HEK293 (cell line): ENCODE measurements around the gene PTPRCAP.
A peak's percentile ranks its signal among the peaks of the same experiment; 100 is the strongest.

Experiments
- CTCF ChIA-PET: fragments of 350-600 bp; formaldehyde crosslinking; extraction: SDS; loops from one replicate; lab custom pipeline; 2021; ENCODE audit warnings: antibody characterized with exemption; lab: Yijun Ruan, JAX
- POLR2A ChIA-PET: fragments of 300-600 bp; formaldehyde crosslinking; extraction: SDS; loops from one replicate; lab custom pipeline; 2020; ENCODE audit warnings: antibody characterized with exemption, inconsistent platforms; lab: Yijun Ruan, JAX
- H3K27ac ChIP-seq: fragments of 200-500 bp; sonication (Bioruptor generic); 2 replicates; pipeline ENCODE4 v1.5.1; 2014; ENCODE audit warnings: low read depth, low read length, control low read depth, inconsistent platforms; ENCODE audit errors: extremely low read depth
- H3K36me3 ChIP-seq, 2 experiments: fragments of 200-500 bp in 1 of 2; sonication (Bioruptor generic) in 1 of 2; 1 replicate in 1 of 2; 2 replicates in 1 of 2; pipeline ENCODE4 v1.5.1; 2014 to 2017; ENCODE audit warnings: inconsistent platforms in 2 of 2, low read length in 2 of 2; ENCODE audit not compliant: control insufficient read depth in 2 of 2, insufficient read depth in 1 of 2
- H3K4me1 ChIP-seq: fragments of 200-500 bp; sonication (Bioruptor generic); 2 replicates; pipeline ENCODE4 v1.5.1; 2014; ENCODE audit warnings: mild to moderate bottlenecking, low read length, inconsistent platforms; ENCODE audit not compliant: control insufficient read depth, insufficient read depth
- H3K4me3 ChIP-seq: 2 replicates; pipeline ENCODE4 v1.5.1; 2011; ENCODE audit warnings: low read depth, mild to moderate bottlenecking, control low read depth, low read length, moderate library complexity
- H3K9me3 ChIP-seq: fragments of 200-500 bp; sonication (Bioruptor generic); 2 replicates; pipeline ENCODE4 v1.5.1; 2014; ENCODE audit warnings: low read depth, low read length, inconsistent platforms; ENCODE audit not compliant: control insufficient read depth, insufficient read depth
- GLI4 ChIP-seq: fragments of 450-650 bp; formaldehyde crosslinking; IDR thresholded peaks from 2 replicates; pipeline ENCODE4 v1.5.1; 2016; ENCODE audit warnings: missing biosample characterization, missing genetic modification characterization
- GLIS1 ChIP-seq: fragments of 450-650 bp; formaldehyde crosslinking; IDR thresholded peaks from 2 replicates; pipeline ENCODE4 v1.5.1; 2016; ENCODE audit warnings: missing biosample characterization, missing genetic modification characterization
- KLF16 ChIP-seq: fragments of 450-650 bp; formaldehyde crosslinking; IDR thresholded peaks from 2 replicates; pipeline ENCODE4 v1.5.1; 2017; ENCODE audit warnings: missing biosample characterization, missing genetic modification characterization
- KLF9 ChIP-seq: fragments of 450-650 bp; formaldehyde crosslinking; IDR thresholded peaks from 2 replicates; pipeline ENCODE4 v1.5.1; 2016; ENCODE audit warnings: missing biosample characterization, missing genetic modification characterization, low read depth
- ZBTB17 ChIP-seq: fragments of 450-650 bp; formaldehyde crosslinking; IDR thresholded peaks from 2 replicates; pipeline ENCODE4 v1.5.1; 2016; ENCODE audit warnings: missing biosample characterization, missing genetic modification characterization
- ZBTB44 ChIP-seq: fragments of 450-650 bp; IDR thresholded peaks from 2 replicates; pipeline ENCODE4 v1.5.1; 2018; ENCODE audit warnings: missing biosample characterization, mild to moderate bottlenecking, missing genetic modification characterization
- ZFHX2 ChIP-seq: fragments of 450-650 bp; formaldehyde crosslinking; conservative IDR thresholded peaks from 2 replicates; pipeline ENCODE4 v1.5.1; 2016; ENCODE audit warnings: missing biosample characterization, missing genetic modification characterization
- ZFP37 ChIP-seq: fragments of 450-650 bp; formaldehyde crosslinking; IDR thresholded peaks from 2 replicates; pipeline ENCODE4 v1.5.1; 2016; ENCODE audit warnings: missing biosample characterization, missing genetic modification characterization
- ZNF335 ChIP-seq: fragments of 450-650 bp; formaldehyde crosslinking; conservative IDR thresholded peaks from 2 replicates; pipeline ENCODE4 v1.5.1; 2016; ENCODE audit warnings: missing biosample characterization, missing genetic modification characterization
- ZNF423 ChIP-seq: fragments of 450-650 bp; formaldehyde crosslinking; IDR thresholded peaks from 2 replicates; pipeline ENCODE4 v1.5.1; 2016; ENCODE audit warnings: missing biosample characterization, missing genetic modification characterization
- ZNF510 ChIP-seq: fragments of 450-650 bp; formaldehyde crosslinking; IDR thresholded peaks from 2 replicates; pipeline ENCODE4 v1.5.1; 2018; ENCODE audit warnings: mild to moderate bottlenecking, missing genetic modification characterization, missing biosample characterization; ENCODE audit not compliant: insufficient replicate concordance
- ZNF610 ChIP-seq: fragments of 450-650 bp; formaldehyde crosslinking; IDR thresholded peaks from 2 replicates; pipeline ENCODE4 v1.5.1; 2016; ENCODE audit warnings: missing biosample characterization, missing genetic modification characterization, borderline replicate concordance
- ZNF658 ChIP-seq: fragments of 450-650 bp; formaldehyde crosslinking; IDR thresholded peaks from 2 replicates; pipeline ENCODE4; 2016; ENCODE audit warnings: missing biosample characterization, missing genetic modification characterization
- ZNF843 ChIP-seq: fragments of 450-650 bp; formaldehyde crosslinking; IDR thresholded peaks from 2 replicates; pipeline ENCODE4 v1.5.1; 2016; ENCODE audit warnings: missing biosample characterization, missing genetic modification characterization
- ZSCAN16 ChIP-seq: fragments of 450-650 bp; formaldehyde crosslinking; IDR thresholded peaks from 2 replicates; pipeline ENCODE4 v1.5.1; 2016; ENCODE audit warnings: missing biosample characterization, missing genetic modification characterization
- TF ChIP-seq, protein P1 (sequence below): fragments of 450-650 bp; formaldehyde crosslinking; IDR thresholded peaks from 2 replicates; pipeline ENCODE4 v1.5.1; 2016; ENCODE audit warnings: missing biosample characterization, missing genetic modification characterization

Gene PTPRCAP

GRCh38 chr11:67408437-67409200, 28.9 kb downstream of the PTPRCAP start:
- H3K9me3 ChIP-seq, result no peaks in the 10 kb centered on the region
- no peaks in the 10 kb centered on the region for H3K36me3 ChIP-seq
- no peak overlapping the region for H3K27ac ChIP-seq
- TF ChIP-seq KLF16 (tag by site-specific recombination), result no peak
- TF ChIP-seq GLIS1 (tag by site-specific recombination), result 0 out of 2 replicates have a peak, but pooled peaks have one; percentile 7
- no peak for TF ChIP-seq GLI4 (tag by site-specific recombination)
- no peak for TF ChIP-seq ZNF423 (tag by site-specific recombination)
- TF ChIP-seq ZNF610 (tag by site-specific recombination), result no peak
- no peak for TF ChIP-seq ZBTB44 (tag by site-specific recombination)
- TF ChIP-seq ZNF843 (tag by site-specific recombination), result no peak
- no peak for TF ChIP-seq ZFP37 (tag by site-specific recombination)
- CTCF ChIA-PET, result no interaction called here
- POLR2A ChIA-PET, result interaction anchor here (1.9 kb wide), 1 partner anchor 12 kb away, joined by 5 read pairs; no protein-coding TSS in a partner anchor
- no peak overlapping the region for H3K4me3 ChIP-seq
- H3K4me1 ChIP-seq, result no peaks in the 10 kb centered on the region

- TF ChIP-seq ZNF658, result no peak
- TF ChIP-seq, protein P1, sequence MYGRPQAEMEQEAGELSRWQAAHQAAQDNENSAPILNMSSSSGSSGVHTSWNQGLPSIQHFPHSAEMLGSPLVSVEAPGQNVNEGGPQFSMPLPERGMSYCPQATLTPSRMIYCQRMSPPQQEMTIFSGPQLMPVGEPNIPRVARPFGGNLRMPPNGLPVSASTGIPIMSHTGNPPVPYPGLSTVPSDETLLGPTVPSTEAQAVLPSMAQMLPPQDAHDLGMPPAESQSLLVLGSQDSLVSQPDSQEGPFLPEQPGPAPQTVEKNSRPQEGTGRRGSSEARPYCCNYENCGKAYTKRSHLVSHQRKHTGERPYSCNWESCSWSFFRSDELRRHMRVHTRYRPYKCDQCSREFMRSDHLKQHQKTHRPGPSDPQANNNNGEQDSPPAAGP (tag by site-specific recombination), result no peak
- TF ChIP-seq ZSCAN16, result no peak
- no peak for TF ChIP-seq GLIS1 (tag by site-specific recombination)
- TF ChIP-seq, all 188 proteins: peak for 0
- H3K4me1 ChIP-seq, result no peaks in the 10 kb centered on the region
- no peaks in the 10 kb centered on the region for H3K9me3 ChIP-seq
- H3K4me3 ChIP-seq, result no peak overlapping the region
- ChIA-PET POLR2A (interaction anchor here (0.8 to 1.9 kb wide), 2 partner anchors 11 to 13 kb away, joined by 5 read pairs; no protein-coding TSS in a partner anchor), CTCF (interaction anchor here (0.7 kb wide), 1 partner anchor 61 kb away, joined by 3 read pairs; no protein-coding TSS in a partner anchor)
- no peak overlapping the region for H3K27ac ChIP-seq
- H3K36me3 ChIP-seq, result no peaks in the 10 kb centered on the region
Measured at GRCh38 chr11:67407688-67408163, 29.8 kb downstream of the PTPRCAP start.

DNA sequence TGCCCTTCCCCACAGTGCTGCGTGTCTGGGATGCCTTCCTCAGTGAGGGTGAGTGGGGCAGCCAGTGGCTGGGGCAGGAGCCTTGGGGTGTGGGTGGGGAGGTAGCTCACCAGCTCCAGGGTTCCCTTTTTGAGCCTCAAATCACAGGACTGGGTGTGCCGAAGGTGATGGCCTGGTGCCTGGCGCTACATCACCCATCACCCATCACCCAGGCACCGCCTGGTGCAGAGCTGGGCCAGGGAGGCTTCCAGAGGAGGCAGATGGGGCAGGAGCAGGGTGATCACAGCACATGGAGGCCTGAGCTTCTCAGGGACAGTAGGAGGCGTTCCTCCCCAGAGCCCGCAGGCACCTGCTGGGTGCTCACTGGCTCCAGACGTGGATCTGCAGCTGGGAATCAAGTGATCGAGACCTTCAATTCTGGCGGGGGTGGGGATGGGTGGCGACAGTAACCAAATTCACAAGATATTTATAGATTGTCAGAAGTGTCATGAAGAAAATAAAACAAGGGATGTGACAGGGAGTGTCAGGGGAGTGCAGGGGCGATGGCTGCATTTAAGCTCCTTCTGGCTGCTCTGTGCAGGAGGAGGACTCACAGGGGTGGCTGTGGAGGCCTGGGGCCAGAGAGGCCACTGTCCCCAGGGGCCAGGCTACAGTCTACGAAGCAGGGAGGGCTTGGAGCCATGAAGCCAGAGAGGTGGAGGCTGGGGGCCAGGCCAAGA, 30.4 kb downstream of the PTPRCAP start:
- Histone ChIP-seq H3K4me3 (no peak overlapping the region), H3K27ac (no peak overlapping the region), H3K4me1 (no peaks in the 10 kb centered on the region), H3K9me3 (no peaks in the 10 kb centered on the region), H3K36me3 (no peaks in the 10 kb centered on the region)
- ChIA-PET CTCF (interaction anchor here (0.6 to 0.7 kb wide), 3 partner anchors 20 to 145 kb away, joined by 3 to 4 read pairs (median 3); no protein-coding TSS in a partner anchor), POLR2A (interaction anchor here (0.7 to 1.9 kb wide), 4 partner anchors 11 to 76 kb away, joined by 3 to 5 read pairs (median 4); partner anchors contain the start of genes AIP and RPS6KB2)
- no peak for TF ChIP-seq ZBTB17
- TF ChIP-seq ZNF335, result no peak
- TF ChIP-seq ZFHX2, result peak; percentile 16
- TF ChIP-seq ZNF510 (tag by site-specific recombination), result no peak
- no peak for TF ChIP-seq KLF9
